CMK (cell line): ENCODE data around the gene SPAG4.

ENCODE experiments used
- DNase-seq: peaks from one replicate; pipeline ENCODE4 v3.0.0-alpha.2; 2010; ENCODE audit warnings: low read depth

Gene SPAG4

DNA sequence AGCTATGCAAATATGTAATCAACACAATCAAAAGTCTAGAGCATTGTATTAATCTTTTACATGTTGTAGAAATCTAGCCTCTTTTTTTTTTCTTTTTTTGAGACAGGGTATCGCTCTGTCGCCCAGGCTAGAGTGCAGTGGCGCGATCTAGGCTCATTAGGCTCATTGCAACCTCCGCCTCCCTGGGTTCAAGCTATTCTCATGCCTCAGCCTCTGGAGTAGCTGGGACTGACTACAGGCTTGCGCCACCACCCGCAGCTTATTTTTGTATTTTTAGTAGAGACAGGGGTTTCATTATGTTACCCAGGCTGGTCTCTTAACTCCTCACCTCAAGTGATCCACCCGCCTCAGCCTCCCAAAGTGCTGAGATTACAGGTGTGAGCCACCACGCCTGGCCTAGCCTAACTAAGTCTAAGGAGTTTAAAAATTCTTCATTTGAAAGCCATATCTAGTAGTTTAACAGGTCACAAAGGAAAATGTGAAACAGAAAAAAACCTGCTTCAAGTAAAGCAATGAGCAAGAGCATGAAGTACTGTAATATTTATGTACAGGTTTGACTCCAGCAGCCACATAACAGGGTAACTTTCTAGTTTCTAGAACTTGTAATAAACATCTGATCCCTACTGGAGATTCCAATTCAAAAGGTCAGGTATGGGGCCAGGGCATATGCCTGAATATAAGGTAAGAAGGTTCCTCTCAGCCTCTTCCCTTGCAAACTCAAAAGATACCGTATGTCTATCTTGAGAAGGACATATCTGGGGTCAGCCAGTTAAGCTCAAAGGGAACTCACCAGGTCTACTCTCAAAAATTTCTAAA lies 44.7 kb downstream of the SPAG4 start:
- DNase-seq: no peak

DNA sequence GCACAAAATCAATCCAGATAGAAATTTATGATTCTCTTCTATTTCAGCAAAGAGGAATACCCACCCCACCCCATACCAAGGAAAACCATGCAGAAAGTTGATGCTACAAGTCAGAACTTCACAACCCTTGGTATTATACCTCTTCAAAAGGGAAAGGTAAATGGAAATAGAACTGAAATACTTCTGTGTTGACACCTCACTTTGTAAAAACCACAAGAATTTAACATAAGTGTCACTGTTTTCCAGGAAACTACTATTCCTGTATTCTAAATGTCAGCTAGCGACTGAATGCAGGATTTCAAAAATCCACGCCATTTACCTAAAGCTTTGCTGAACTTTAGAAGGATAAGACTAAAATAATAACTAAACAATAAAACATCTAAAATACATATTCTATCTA lies 45.4 kb downstream of the SPAG4 start:
- DNase-seq: no peak

DNA sequence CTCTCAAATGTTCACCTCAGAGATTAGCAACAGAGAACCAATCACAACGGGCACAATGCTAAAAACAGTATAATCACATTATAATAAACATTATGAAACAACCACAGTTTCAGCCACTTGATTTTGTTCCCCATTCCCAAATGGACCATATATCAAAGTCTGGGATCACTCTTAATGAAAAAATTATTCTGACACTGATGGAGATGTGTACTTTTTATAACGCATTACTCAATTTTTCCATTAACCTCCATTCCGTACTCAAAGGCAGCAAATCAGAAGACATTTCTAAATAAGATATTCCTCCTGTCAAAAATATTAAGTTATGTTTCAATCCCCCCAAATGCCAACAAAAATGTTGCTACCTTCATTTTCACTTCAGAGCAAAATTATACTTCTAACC lies 46.3 kb downstream of the SPAG4 start:
- DNase-seq: no peak

DNA sequence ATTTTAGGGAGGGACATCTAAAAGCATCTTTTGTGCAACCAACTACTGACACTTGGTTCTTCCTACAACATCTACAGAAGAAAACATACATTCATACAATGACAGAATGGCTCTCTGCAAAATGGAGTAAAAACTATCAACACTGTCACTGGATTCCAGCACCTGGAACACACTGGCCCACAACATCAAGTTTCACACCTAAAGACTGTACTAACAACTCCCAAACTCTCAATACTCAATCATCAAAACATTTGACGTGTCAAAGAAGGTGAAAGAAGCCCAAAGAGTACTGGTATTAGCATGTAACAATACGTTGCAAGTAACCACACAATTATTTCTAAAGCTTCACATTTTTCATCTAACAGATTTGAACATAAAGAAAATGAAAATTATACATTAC lies 46.9 kb downstream of the SPAG4 start:
- no peak for DNase-seq

DNA sequence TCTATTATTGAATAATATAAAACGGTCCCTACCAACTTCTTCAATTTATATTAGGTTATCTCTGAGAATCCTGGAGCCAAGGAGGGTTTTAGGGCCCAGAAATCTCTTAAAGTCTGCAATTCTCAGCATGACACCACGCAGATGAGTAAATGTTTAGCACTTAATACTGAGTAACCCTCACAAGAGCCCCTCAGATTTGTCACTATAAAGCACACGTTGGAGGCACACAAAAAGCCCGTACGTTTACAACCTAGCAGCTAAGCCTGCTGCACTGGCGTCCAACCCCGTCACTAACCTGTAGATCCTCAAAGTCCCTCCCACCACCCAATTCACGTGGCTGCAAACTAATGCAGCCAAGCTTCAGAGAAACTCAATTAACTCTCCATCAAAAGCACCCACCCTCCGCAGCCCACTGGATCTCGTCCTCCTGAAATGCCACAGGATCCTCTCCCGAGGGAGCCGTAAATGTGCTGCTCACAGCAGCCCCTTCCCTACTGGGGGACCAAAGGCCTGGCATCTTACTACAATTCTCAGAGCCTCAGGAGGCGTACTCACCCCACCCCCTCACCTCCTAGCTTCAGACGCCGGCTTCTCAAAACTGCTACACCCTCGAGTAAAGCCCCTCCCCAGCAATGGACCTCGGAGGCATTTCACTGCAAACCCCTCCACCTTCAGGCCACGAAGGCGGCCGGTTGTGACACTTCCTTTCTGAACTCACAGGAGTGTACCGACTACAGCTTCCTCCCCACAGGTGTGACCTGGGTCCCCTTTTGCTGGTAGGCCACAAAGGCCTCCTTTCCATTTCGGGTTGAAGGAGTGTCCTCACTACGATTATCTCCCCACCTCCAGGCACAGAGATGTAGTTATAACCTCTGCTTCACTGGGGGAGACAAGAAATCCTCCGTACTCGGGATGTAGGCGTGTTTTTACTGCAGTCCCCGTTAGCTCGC lies 48.2 kb downstream of the SPAG4 start:
- DNase-seq: no peak

DNA sequence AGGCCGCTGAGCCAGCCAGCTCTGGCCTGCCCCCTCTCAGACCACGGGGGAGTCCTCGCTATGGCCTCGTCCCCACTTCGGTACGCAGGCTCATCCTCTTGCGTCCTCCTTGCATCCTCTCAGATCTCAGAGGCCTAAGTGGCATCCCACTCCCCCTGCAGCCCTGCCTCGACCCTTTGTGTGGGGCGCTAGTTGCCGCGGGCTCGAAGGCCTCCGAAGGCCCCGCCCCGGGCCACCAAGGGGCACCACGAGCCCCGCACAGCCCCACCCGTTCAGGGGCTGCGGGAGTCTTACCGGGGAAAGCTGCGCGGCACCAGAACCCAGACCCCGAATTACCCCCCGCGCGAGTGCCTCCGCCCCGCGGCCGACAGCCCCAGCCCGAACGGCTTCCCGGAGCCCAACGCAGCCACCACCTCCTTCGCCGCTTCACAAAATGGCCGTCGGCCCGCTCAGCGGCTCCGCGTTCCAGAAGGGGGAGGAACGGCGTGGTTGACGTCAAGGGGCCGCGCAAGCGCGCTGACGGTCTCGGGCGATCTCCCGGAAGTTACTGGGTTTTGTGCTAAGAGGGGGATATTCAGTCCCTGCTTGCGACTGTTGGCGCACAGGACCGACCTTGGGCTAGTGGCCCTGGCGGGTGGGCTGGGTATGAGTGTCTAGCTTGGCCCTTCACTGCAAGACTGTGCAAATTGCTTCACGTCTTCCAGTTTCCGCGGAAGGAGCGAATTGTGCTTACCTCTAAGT lies 49.0 kb downstream of the SPAG4 start, which contains the start of the genes CPNE1 and RBM12:
Gene CPNE1 (minus strand): TSS at position 435 of the 741 bp plus-strand sequence. CDS start 31,977 bp downstream, outside the sequence.
Gene RBM12 (minus strand): TSS at position 435 of the 741 bp plus-strand sequence. CDS start 9,578 bp downstream, outside the sequence.
- DNase-seq: peak; percentile 83

DNA sequence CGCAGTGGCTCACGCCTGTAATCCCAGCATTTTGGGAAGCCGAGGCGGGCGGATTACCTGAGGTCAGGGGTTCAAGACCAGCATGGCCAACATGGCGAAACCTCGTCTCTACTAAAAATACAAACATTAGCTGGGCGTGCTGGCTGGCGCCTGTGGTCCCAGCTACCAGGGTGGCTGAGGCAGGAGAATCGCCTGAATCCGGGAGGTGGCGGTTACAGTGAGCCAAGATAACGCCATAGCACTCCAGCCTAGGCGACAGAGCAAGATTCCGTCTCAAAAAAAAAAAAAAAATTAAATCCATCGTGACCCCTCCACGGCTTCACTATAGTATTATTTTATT lies 50.3 kb downstream of the SPAG4 start:
- no peak for DNase-seq

DNA sequence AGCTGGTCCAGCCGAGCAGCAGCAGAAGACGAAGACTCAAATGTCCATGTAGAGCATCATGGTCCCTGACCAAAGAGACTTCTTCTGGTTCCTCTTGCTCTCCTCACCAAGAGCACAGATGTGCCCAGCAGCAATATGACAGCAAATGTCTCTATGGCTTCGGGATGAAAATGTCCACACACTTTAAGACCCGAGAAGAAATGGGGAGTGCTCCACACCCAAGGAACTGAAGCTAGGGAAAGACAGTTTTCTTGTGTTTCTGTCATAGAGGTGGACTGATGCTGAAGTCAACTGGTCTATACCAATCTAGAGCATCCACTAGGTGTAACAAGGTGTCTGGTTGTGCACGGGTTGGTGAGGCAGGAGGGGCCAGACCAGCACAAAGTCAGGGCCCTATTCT lies 53.6 kb downstream of the SPAG4 start:
- DNase-seq: no peak

DNA sequence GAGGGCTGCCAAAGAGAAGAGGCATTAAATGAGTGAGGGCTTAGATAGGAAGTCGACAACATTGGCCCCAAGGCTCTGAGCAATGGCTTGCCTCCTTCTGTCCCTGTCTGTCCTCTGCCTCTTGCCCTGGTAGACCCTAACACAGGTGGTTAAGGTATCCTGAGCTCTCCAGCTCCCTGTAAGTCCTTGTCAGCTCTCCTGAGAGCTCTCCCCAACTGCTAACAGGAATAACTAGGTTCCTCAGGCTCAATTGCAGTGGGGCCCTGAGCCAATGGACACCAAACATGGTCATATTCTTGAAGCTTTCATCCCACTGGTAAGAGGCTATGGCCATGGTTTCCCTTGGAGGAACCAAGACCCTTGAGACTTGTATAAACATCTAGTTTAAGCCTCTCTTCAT lies 54.1 kb downstream of the SPAG4 start:
- DNase-seq: no peak
